Stimulated activated CD4-positive, alpha-beta T cell treated with anti-CD3 and anti-CD28 coated beads, Interleukin-2, amount 100 ng/mL, for 4 hours (primary cell): ENCODE data around the gene COPE.
"Not testable (repeated sequence)": the region's sequence is repeated elsewhere in the genome, so short reads cannot be mapped to it uniquely, and the experiment has no call there.

ENCODE experiments used
- DNase-seq: peaks from one replicate; pipeline ENCODE4 v3.0.0-alpha.2; 2020; ENCODE audit warnings: low read depth

COPE gene

DNA sequence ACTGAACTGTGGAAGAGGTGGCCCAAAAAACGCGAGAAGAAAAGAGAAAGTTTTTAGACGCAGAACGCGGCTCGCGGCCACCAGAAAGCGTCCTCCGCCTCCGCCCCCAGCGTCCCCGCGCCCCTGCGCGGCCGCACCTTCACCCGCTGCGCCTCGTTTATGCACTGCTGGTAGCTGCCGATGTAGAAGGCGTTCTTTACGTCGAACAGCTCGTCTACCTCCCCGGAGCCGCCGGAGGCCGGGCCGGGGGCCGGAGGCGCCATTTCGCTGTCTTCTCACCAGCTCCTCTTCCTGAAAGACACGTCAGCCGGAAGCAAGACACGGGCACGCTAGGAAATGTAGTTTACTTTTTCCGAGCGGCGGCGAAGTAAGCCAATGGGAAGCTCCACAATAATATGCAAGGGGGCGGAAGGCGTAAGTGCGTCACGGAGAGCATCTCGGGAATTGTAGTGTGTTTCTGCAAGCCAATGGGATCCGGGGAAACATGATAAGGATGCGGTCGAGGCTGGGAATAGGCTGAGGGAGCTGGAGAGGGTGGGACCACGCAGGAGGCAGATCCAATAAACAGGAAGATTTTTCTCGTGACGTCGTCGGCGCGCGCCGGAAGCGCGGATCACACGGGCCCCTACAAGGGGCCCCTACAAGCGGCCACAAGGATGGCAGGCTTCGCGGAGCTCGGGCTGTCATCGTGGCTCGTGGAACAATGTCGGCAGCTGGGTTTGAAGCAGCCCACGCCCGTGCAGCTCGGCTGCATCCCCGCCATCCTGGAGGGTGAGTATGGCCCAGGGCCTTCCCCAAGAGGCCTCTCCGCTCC lies at the start of gene COPE, which contains the start of gene DDX49:
TSS of gene COPE (minus strand) at position 302 of the 814 bp plus-strand sequence. CDS start at position 263, 39 bp downstream.
TSS of gene DDX49 (plus strand) at position 630 of the 814 bp plus-strand sequence. CDS start at position 657, 27 bp downstream.
- DNase-seq: peak; percentile 96

DNA sequence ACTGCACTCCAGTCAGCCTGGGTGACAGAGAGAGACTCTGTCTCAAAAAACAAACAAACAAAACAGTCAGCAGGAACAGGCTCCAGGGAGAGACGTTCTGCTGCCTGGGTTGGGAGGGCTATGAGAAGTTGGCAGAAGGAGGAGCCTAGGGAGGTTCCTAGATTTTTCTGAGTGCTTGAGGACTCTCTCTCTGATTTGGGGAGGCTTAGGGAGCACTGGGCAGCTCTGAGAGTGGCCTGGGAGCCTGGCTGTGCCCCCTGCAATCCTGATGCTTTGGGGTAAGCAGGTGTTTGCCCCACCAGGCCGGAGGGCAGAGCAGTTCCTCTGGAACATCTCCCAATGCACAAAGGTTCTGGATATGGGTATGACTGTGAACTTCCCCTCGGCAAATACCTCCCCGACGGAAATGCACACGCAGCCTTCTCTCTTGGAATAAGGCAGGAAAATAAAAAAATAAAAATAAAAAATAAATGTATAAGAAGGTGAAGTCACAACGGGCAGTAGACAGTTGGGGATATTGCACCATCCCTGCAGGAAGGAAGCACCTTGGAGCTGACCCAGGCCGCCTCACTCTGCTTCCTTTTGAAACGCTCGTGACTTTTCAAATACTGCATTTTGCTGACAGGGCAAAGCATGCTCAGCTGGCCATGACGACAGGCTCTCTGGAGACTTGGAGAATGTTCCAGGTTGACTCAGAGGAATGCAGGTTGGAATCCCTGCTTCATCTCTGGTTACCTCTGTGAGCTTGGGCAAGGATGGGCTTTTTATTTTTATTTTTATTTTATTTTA lies 48.4 kb upstream of the COPE start:
- no peak for DNase-seq

DNA sequence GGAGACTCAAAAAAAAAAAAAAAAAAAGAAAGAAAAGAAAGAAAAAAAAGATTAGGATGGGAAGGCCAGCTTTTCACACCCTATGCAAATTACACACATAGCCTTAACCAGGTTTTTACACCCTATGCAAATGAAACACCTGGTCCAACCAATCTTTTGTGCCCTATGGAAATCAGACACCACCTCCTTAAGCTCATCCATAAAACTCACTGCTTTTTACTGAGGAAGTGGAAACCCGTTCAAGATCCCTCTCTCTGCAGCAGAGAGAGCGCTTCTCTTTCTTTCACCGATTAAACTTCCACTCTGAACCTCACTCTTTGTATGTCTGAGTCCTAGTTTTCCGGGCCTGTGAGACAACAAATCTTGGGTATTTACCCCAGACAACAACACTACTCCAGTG lies 47.1 kb upstream of the COPE start:
- DNase-seq: no peak

DNA sequence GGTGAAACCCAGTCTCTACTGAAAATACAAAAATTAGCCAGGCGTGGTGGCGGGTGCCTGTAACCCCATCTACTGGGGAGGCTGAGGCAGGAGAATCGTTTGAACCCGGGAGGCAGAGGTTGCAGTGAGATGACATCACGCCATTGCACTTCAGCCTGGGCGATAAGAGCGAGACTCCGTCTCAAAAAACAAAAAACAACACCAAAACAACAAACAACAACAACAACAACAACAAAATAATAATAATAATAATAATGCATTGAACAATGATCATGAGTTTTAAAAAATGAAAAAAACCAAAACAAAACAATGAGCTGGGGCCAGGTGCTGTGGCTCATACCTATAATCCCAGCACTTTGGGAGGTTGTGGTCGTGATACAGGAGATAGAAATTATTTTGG lies 44.9 kb upstream of the COPE start:
- DNase-seq: no peak

DNA sequence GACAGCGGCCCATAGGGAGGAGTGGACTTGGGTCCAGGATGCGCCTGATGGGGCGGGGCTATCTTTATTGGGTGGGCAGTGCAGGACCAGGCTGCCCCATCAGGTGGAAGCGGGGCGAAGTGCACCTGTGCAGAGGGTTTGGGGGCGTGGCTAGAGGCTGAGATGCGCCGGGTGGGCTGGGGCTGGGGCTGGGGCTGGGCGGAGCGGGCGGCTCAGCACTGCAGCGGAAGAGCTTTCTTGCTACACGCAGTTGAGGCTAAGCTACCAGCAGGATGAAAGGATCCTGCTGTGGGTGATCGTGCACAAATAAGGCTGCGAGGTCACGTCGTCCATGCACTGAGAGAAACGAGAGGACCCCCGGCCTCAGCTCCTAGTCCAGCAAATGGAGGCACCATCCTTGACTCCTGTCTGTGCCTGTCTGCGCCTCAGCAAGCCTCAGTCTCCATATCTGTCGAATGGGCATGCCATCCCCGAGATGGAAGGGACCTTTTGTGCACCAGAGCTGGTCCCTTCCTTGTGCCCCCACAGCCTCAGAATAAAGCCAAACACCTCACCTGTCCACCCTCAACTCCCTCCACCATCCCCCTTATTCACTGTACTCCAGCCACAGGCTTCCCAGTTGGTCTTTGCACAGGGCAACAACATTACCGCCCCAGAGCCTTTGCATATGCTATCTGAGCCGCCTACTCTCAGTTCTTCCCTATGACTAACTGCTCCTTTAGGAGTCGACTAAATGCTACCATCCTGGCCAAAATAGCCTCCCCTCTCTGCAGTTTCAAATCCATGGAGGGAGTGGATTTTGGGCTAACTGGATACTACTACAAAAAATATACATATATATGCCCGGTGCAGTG lies 42.8 kb upstream of the COPE start:
- DNase-seq: no peak

DNA sequence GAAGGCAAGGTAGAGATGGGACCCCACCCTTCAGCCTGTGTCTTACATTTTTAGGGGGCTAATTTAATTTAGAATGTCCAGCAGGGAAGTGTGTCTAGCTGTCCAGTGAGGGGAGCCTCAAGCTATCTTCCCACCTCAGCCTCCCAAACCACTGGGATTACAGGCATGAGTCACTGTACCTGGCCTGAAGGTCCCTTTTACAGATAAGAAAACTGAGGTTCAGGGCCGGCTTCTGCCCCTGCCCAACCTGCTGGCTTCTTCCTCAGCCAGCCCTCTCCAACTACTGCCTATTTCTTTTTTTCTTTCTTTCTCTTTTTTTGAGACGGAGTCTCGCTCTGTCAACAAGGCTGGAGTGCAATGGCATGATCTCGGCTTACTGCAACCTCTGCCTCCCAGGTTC lies 41.2 kb upstream of the COPE start:
- DNase-seq: no peak

DNA sequence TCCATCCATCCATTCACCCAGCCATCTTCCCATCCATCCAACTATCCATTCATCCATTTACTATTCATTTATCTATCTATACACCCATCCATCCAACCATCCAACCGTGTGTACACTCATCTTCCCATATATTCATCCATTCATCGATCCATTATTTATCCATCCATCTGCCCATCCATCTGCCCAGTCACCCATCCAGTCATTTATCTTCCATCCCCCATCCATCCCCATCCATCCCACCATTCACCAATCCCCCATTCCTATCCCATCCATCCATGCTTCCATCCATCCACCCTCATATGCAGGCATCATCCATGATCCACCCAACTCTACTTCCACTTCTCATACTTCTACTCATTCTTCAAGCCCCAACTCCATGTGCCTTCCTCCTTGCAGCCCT lies 35.9 kb upstream of the COPE start:
- DNase-seq: no peak

DNA sequence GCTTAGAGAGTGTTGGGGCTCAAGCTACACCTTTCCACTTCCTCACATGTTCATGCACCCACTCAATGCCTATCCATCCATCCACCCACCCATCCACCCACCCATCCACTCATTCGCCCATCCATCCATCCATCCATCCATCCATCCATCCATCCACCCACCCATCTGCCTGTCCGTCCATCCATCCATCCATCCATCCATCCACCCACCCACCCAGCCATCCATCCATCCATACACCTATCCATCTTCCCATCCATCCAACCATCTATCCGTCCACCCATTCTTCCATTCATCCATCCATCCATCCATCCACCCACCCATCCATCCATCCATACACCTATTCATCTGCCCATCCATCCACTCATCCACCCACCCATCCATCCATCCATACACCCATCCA lies 34.9 kb upstream of the COPE start:
- DNase-seq: no peak

DNA sequence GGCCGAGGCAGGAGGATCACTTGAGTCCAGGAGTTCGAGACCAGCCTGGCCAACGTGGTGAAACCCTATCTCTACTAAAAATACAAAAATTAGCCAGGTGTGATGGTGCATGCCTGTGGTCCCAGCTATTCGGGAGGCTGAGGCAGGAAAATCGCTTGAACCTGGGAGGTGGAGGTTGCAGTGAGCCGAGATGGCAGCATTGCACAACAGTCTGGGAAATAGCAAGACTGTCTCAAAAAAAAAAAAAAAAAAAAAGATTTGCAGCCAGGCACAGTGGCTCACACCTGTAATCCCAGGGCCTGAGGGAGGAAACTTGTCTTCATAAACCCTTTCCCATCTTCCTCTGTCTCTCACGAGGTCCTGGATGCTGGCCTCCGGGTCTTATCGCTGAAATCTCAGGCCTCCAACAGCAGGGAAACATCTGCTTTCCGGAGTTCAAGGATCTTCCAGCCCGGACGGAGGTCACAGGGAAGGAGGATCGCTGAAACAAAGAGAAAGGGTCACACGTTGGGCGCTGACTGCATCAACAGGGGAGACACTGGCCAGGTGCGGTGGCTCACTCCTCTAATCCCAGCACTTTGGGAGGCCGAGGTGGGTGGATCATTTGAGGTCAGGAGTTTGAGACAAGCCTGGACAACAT lies 33.3 kb upstream of the COPE start:
- DNase-seq: not testable (repeated sequence)

DNA sequence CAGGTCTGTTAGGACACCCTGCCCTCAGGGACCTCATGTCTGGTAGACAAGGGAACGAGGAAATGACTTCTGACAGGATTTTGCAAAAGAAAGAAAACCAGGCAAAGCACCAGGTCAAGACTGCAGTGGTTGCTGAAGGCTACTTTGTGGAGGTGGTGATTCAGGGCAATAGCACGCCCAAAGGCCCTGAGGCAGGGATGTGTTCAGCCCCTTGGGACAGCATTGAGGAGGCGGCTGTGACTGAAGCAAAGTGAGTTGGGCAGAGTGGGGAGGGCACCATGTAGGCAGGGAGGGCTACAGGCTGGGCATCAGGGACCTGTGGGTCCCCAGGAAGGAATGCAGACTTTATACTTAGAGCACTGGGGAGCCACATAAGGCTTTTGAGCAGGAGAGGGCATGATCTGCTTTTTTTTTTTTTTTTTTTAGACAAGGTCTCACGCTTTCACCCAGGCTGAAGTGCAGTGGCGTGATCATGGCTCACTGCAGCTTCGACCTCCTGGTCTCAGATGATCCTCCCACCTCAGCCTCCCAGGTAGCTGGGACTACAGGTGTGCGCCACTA lies 32.6 kb upstream of the COPE start:
- no peak for DNase-seq

DNA sequence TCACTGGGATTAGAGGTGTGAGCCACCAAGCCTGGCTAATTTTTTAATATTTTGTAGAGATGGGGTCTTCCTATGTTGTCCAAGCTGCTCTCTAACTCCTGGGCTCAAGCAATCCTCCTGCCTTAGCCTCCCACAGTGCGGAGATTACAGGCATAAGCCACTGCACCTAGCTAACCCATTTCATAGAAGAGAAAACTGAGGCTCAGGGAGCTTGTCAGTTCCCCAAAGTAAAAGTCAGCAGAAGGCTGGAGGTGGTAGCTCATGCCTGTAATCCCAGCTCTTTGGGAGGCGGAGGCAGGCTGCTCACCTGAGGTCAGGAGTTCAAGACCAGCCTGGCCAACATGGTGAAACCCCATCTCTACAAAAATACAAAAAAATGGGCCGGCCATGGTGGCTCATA lies 30.7 kb upstream of the COPE start:
- DNase-seq: no peak

DNA sequence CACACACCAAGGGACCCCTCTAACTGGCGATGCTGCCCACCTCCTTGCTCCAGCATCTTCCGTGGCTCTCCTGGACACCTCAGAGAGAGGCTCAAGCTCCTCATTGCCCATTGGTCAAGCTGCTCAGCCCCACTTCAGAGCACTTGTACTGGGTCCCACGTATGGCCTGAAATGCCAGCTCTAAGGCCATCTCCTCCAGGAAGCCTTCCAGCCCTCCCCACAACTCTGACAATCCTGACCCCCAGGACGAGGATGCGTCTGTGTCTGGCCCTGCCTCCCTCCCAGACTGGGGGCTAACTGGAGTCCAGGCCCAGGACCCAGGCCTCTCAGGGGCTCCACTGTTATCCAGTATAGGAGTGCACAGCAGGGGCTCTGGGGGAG lies 29.8 kb upstream of the COPE start:
- DNase-seq: no peak

DNA sequence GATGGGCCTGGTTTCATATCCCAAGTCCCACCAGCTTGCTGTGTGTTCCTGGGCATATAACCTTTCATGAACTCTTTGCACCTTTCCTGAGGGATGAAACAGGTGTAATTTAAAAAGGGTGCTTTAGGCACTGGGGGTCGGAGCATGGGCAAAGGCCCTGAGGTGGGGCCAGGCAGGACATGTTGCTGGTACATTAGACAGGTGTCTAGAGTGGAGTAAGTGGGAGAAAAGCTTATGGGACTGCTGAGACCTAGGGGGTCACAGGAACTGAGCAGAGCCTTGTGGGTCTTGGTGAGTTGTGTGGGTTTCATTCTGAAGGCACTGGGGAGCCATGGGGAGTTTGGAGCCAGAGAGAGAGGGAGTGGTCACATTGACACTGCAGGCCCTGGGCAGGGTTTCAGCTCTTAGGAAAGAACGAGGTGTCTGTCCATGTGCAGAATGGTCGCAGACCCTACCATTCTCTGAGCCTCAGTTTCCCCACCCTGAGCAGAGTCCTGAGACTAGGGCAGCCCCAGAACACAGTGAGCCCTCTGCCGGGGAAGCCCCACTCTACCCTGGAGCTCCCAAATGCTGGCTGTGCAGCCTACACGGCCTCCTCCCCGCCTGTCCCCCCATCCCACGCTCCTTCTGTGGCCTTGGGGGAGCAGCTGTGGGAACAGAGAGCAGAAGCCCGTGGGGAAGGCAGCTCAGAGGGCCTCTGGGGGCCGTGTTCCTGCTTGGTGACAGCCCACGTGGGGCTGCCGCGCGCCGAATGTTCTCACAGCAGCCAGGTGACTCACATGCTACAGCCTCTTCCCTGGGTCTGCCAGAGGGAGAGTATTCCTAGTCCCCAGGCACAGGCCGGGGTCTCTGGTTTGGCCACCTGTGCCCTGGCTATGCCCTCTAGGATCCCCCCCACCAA lies 29.1 kb upstream of the COPE start:
- DNase-seq: no peak

DNA sequence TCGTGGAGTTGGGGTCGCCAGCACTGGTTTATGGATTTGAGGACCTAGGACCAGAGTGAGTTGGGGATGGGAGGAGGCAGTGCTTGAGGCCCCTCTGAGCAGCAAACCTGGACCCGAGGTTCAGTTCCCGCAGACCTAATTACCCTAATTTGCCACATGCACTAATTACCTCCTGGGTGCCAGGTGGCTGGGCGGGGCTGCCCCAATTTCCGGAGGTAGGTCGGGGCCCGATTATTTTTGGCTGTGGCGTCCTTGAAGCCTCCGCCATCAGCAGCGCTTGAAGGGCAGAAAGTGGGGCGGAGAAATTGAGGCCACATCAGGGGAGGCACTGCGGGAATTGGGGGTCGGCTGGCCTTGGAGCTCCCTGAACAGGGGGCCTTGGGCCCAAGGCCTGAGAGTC lies 27.7 kb upstream of the COPE start:
- DNase-seq: no peak

DNA sequence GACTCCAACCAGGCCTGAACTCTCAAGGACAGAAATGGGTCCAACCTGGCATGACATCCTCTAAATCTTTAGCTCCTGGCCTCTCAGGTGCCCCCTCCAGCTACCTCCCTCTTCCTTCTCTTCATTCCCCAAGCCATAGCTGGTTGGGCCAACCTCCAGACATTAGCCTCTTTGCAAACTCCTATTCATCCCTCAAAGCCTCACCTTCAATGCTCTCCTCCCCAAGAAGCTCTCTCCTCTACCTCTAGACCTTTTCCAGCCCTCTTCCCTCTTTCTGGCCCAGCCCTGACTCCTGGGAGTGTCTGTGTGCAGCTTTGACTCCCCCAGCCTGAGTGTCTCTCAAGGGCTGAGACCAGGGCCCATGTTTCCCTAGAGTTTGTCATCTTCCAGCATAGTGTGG lies 27.1 kb upstream of the COPE start:
- no peak for DNase-seq

DNA sequence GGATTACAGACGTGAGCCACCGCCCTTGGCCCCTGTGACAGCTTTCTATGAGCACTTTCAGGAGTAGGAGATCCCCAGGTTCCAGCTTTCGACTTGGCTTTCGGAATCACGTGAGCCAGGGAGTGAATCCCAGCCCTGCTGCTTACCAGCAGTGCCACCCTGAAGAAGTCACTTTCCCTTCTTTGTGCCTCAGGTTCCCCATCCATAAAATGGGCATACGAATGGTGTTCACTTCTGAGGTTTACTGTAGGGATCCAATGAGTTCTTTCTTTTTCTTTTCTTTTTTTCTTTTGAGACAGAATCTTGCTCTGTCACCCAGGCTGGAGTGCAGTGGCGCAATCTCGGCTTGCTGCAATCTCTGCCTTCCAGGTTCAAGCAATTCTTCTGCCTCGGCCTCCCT lies 26.1 kb upstream of the COPE start:
- no peak for DNase-seq

DNA sequence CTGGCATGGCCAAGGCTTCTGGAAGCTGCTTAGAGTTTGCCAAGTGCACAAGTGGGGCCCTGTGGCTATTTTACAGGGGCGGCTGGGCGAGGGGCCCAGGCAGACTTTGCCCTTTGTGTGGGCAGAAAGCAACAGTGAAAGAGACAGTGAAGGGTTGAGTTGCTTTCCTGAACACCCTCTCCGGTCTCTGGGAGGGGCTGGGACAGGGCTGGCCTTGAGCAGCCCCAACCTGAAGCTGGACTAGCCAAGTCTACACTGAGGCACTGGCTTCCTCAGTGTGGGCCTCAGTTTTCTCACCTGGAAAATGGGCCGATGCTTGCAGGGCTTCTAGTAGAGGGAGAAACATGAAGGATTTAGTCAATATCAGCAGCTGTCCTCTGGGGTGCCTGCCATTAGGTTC lies 24.3 kb upstream of the COPE start:
- DNase-seq: no peak

DNA sequence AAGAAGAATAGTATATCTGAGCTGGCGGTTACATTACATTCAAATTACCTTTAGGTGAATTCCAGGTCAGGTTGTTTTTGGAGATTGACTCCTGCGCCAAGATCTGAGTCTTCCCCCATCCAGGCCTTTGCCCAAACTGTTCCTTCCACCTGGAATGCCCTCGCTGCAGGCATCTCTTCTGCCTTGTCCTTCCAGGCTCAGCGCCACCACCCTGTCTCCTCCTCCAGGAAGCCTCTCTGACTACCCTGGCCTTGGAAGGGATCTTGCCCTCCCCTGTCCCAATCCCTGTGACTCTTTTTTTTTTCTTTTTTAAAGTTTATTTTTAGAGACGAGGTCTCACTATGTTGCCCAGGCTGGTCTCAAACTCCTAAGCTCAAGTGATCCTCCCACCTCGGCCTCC lies 23.5 kb upstream of the COPE start:
- no peak for DNase-seq

DNA sequence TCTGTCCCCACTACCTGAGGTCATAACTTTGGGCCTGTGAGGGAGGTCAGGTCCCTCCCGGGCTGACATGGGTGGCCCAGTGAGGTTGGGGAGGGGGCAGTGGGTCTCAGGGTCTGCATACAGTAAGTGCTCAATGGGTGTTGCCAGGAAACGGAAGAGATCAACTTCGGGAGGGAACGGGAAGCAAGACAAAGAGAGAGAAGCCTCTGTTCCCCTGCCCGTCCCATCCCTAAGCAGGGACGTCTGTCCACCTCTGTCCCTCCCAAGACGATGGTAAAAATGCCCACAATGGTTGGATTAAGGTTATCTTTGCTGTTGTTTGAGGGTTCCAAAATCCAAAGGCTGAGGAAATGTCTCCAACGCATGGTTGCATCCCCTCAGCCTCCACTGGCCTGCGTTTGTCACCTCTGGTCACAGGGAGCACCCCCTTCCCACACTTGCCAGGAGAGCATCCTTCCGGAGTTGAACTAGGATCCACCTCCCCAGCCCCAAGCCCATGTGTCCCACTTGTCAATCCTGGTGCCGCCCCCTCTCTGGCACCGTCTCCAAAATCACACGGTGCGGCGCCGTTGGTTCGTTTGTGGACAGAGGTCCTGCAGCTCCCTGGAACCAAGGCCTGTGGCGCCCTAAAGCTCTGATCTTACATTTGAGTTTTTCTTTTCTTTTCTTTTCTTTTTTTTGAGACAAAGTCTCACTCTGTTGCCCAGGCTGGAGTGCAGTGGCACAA lies 22.6 kb upstream of the COPE start:
- no peak for DNase-seq
